ENCODE data around the gene FAM163A.

DNA sequence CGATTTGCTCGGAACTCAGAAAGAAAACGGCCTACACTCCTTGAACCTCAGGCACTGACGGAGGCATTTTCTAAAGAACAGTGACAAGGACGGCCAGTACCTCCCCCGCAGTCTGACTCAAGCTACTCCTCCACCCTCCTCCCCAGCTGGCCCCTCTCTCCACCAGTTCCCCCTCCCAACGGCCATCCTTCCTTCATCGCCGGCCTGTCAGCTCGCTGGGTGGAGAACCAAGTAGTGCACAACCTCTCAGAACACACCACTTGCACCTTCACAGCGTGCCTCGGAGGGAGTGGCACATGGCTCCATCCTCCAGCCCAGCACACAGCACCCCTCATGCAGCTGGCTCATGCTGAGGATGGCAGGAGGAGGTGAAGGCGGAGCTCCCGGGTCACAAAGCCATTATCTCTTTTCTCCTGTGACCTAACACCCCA is 75.7 kb downstream of the FAM163A start:
- TF ChIP-seq, protein P1, sequence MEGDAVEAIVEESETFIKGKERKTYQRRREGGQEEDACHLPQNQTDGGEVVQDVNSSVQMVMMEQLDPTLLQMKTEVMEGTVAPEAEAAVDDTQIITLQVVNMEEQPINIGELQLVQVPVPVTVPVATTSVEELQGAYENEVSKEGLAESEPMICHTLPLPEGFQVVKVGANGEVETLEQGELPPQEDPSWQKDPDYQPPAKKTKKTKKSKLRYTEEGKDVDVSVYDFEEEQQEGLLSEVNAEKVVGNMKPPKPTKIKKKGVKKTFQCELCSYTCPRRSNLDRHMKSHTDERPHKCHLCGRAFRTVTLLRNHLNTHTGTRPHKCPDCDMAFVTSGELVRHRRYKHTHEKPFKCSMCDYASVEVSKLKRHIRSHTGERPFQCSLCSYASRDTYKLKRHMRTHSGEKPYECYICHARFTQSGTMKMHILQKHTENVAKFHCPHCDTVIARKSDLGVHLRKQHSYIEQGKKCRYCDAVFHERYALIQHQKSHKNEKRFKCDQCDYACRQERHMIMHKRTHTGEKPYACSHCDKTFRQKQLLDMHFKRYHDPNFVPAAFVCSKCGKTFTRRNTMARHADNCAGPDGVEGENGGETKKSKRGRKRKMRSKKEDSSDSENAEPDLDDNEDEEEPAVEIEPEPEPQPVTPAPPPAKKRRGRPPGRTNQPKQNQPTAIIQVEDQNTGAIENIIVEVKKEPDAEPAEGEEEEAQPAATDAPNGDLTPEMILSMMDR (IDR thresholded peaks at IDR 0.05) = no peak
- no peak for TF ChIP-seq POLR2A (IDR thresholded peaks at IDR 0.05)

Measured in testis (tissue), 2 donors.